NCI-H446 (cell line): ENCODE results near the gene CA12.
"Not testable (repeated sequence)": the region's sequence is repeated elsewhere in the genome, so short reads cannot be mapped to it uniquely, and the experiment has no call there.

ENCODE experiments used
- DNase-seq, 2 experiments: peaks; one replicate each; lab custom pipeline; 2025; lab: John Stamatoyannopoulos, UW

Gene CA12

DNA sequence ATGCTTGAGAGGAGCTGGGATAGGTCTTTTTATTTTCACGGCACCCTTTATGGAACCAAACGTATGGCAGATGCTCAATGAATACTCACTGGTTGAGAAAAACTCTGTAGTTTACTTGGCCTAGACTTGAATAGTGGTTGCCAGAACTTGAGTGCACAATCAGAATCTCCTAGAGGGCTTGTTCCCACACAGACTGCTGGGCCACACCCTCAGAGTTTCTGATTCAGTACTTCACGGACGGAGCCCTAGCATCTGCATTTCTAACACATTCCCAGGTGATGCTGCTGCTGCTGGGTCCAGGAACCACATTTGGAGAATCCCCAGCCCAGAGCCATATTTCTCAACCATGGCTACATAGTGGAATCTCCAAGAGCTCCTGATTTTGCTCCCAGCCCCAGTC, 24.6 kb downstream of the CA12 start:
- DNase-seq: peak; percentile 11 to 65

DNA sequence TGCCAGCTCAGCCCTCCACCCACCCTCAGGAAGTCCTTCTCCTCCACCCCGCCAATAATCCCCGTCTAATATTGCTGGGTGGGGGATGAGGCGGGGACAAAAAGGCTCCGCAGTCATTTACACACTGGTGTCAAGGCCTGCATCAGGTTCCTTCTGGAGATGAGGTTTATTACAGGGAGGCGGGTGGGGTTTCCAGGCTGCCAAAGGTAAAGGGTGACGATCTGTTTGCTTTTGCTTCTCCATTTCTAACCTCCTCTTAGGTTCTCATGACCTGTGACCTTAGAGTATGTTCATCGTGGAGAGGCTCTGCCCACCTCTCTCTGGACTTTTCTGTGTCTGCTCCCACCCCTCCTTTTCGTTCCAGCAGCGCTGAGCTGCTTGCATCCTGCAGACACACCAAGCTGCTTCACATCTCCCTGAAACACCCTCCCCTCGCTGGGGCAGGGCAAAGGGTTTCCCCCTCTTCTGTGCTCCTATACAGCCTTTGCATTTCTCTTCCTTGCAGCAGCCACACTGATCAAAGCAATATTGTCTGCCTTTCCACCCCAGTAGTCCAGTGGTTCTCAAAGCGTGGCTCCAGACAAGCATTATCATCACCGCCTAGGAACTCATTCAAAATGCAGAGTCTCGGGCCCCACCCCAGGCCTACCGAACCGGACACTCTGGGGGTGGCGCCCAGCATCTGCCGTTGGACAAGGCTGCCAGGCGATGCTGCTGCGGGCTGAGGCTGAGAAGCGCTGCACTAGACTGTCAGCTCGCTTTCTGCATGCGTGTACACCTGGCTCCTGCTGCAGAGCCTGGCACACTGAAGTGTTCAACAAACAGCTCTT, 26.6 kb downstream of the CA12 start:
- DNase-seq: no peak

DNA sequence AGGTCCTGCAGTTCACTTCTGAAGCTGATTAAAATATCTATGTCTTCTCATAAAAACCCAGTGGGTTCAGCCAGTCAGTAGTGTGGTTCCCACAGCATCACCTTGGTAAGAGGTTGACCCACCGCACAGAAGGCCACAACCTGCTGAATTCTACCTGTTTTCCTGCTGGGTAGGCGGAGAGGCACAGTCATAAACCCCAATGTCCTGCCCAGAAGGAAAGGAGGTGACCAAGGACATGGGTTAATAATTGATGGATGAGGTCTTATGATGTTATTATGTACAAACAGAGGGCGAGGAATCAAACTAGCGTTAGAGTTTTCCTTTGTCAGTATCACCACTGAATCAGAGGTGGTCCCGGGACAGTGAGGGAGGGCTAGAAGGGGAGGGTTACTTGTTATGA, 27.8 kb downstream of the CA12 start:
- DNase-seq: no peak

DNA sequence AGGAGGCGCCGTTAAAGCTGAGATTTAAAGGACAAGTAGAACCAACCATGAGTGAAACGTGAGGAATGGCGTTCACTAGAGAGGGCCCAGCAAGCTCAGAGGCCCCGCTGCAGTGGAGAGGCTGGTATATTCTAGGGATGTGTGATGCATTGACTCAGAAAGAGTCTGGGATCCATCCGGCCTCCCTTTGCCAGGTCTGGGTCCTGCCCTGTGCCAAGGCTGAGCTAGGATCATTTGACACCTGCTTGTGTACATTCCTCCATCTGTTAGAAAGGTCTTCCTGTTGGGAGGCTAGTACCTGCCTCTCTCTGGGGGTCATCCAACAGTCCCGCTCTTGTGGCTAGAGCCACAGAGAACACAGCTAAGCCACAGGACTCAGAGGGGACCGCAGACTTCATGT, 28.4 kb downstream of the CA12 start:
- DNase-seq: no peak

DNA sequence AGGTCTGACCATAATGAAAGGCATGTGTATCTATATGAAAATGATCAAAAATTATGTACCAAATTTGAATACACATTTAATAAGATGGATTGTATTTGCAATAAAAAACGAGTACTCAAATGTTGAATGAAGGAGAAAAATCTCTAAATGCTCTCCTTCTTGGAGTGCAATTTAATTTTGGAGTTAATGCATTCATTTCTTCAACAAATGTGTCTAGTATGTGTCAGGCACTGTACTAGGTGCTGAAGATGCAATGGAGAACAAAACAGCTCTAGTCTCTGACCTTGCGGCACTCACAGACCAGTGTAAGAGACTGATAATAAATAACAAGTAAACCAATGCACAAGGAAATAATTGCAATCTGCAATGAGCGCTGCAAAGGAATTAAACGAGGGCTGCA, 28.8 kb downstream of the CA12 start:
- no peak for DNase-seq

DNA sequence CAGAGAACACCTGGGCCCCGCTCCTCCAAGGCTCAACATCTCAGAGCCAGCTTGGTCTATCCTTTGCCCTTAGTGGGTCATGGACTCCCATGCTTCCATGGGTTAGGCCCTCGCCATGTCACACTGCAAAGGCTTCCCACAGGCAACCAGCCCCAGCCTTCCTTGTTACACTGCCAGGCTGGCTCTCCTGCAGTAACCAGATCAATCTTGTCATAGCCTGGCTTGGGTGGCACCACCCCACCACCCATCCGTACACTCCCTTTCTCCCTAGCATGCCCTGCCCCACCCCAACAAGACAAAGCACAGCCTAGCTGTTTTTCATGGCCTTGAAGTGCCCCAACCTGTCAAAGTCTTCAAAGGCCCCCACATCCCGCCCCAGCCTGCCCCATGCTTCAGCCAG, 30.5 kb downstream of the CA12 start:
- DNase-seq: no peak

DNA sequence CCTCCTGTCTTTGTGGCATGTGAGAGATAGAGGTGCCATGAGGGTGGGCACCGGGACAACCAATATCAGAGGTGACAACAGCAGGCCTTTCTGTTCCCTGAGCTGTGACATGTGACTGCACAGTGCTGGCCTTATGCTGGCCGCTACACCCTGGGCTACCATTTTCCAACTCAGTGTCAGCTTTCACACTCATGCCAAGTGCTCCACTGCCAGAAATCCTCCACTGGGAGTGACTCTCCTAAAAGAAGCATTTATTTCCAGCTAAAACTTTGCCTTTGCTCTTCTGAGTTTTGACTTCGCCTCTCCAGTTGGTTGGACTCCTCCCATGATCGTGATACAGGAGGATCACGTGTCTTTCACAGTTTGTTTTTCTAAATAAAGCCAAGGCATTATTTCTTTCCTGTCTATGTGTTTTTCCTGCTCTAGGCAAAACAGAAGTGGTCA, 31.4 kb downstream of the CA12 start:
- peak in 1 of 2 experiments; percentile 17 for DNase-seq

DNA sequence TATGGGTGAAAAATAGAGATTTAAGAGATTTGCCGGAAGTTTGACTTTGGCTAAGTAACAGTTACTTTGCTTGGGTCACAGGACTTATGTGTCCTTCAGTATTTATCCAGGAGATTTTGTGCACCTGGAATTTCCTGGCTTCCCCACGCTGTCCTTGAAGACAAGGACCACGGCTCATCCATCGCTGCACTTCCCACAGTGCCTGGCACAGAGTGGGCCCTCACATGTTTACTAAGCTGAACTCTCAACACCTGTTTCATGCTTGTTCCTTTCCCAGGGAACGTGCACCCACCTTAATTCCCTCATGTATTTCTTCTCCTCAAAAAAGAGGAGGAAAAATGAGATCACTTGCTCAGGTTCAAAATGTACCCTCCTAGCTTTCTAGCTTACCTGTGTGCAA, 32.0 kb downstream of the CA12 start:
- no peak for DNase-seq

DNA sequence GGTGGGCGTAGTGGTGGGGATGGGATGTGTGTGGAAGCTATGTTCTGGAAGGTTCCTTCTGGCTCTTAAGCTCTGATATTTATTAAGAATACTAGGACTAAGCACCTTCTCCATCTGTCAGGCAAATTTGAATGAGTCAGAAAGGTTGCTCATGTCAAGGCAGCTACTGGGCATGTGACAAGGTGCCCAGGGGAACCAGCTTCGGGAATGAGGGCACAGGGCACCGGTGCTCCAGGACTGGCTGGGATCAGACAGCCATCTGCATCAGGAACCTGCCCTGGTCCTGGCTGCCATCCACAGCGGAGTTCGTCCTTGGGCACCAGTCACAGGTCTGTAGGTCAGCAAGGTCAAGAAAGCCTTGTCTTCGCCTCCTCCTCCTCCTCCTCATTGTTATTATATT, 32.5 kb downstream of the CA12 start:
- DNase-seq: peak in 1 of 2 experiments; percentile 3

DNA sequence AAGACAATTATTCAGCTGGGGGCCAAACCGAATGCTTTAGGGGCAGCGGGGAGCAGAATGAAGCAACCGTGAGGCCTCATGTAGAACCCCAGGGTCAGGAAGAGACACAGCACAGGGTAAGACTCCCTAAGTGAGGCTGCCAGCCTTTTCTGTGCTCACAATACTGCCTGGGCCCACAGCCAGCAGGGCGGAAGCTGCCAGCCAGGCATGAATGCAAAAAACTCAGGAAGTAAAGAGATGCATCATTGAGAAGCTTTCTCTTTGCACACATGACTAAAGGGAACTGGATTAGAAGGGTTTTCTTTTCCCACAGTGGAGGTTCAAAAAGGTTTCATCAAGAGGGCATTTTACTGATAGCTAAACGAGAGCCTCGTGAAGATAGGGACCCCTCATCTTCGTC, 33.3 kb downstream of the CA12 start:
- DNase-seq: peak; percentile 73 to 88

DNA sequence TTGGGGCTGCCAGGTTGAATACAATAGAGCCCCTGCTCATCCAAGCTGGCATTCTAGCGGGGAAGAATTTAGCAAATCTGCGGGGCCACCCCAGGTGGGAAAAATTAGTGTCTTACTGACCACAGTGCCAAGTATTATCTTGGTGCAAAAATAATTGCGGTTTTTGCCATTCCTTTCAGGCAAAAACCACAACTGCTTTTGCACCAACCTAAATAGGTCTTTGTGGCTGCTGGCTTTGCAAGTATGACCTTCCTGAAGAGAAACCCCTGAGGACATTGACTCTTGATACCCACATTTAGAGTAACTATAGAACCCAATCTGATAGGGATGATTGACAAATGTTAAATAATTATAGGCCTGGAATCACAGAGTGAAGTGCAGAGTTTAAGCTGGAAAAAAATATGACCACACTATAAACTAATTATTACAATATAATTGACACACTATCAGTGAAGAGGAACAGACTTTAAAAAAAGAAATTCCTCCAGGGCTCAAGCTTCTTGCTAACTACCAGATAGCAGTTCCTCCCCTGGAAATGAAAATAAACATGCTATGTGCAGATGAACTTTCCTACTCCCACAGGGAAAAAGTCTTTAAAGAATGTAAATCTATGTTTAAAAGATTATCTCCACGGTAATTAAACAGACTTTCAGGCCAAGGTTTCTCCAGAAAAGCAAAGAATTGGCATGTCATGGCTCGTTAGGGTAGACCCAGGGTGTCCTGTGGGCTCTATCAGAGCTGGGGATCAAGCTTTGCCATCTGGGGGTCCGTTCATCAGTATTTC, 34.4 kb downstream of the CA12 start:
- peak in 1 of 2 experiments; percentile 3 for DNase-seq

DNA sequence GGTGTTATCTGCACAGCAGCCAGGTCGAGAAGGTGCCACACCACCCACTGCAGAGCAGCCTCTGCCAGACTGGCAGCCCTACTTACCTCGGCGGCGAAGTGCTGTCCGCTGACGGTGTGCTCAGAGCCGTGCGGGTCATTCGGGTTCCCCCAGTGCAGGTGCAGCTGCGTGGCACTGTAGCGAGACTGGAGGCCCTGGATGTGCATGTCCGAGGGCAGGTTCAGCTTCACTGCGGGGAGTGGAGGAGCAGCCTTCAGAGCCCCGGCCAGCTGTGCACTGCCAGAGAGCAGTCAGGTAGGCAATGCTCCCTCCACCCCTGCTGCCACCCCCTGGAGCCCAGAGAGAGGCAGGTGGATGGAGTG, 36.3 kb downstream of the CA12 start:
- no peak for DNase-seq

DNA sequence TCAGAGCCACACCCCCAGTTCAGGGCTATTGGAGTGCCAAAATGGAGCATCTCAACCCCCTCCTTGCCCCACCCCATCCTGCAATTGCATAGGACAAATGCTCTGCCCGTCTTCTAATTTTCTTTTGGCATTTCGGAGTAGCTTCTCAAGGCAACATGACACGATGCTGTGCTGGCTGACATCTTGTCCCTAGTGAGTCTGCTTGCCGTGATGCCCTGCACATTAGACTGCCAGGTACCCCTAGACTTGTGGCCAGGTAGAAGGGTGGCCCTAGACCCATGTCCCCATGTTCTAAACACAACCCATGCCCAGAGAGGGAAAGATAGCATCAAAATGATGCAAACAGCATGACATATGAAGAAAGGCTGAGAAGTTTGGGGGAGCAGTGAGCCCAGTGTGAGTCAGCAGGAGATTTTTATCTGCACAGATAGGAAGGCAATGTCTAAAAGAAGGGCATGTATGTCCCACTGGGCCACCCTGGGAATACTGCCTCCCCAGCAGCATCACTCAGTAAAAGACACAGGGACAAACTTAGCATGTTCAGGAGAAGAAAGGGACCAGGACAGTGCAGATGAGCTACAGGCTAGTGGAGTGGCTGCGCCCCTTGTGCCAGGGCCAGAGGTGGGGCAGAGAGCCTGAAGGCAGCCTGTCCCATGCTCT, 36.8 kb downstream of the CA12 start:
- DNase-seq: no peak

DNA sequence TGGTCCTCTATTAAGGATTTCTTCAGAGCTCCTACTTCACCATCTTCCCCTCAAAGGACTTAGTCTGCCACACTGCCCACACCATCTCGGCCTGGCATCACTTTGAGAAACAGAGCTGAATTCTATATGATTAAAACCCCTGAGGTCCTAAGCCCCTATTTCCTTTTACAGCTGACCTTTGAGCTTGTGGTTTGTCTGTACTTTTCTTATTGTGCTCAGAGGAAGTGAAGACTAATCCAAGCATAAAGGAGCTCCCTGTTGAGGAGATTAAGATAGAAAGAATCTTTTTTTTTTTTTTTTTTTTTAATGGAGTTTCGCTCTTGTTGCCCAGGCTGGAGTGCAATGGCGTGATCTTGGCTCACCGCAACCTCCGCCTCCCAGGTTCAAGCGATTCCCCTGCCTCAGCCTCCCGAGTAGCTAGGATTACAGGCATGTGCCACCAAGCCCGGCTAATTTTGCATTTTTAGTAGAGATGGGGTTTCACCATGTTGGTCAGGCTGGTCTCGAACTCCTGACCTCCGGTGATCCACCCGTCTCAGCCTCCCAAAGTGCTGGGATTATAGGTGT, 38.6 kb downstream of the CA12 start:
- DNase-seq: not testable (repeated sequence)

DNA sequence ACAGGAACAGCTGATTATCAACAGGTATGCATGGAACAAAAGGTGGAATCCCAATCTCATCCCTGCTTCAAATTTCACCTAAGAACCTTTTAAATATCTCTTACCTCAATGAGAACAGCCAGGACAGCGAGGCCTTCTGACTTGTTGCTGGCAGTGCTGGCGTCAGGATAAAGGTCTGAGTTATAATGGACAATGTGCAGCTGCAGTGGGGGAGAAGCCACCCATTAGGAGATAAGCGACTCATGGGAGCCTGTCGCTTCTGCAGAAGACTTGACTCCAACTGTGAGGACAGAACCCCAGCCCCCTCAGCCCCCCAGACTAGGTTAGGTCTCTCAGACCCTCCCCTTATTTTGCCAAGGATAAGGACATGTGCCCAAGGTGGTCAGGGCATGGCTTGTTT, 39.7 kb downstream of the CA12 start:
- DNase-seq: no peak

DNA sequence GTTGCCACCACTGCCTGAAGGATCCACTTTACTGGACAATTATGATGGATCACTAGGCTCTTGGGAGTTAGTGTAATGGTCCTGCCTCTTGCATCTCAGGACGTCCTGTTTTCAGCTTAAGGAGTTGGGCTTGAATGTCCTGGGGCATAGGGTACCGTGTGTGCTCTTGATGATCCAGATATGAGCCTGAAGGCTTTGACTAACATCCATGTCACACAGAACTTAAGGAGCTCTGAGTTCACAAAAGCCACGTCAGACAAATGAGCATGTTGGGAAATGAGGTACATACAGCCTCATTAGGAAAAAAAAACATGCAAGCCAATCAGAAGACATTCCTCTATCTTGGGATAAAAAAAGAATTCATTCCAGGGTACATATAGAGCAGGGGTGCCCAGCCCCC, 40.8 kb downstream of the CA12 start:
- no peak for DNase-seq

DNA sequence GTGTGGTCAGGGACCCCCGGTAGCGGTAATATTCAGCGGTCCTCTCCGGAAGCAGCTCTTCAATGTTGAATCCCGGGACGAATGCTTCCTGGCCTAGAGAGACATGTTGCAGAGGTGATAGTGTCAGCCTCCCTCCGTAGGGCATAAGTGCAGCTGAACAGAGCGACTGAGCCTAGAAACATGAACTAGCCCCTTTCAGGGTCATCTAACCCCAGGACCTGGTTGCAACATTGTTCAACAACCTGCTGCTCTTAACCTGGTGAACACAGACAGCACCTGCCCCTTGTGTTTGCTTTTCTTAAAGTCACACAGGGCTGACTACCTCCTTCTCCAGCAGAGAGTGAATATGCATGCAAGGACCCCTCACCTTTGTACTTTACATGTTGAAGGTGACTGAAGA, 41.3 kb downstream of the CA12 start:
- DNase-seq: no peak

DNA sequence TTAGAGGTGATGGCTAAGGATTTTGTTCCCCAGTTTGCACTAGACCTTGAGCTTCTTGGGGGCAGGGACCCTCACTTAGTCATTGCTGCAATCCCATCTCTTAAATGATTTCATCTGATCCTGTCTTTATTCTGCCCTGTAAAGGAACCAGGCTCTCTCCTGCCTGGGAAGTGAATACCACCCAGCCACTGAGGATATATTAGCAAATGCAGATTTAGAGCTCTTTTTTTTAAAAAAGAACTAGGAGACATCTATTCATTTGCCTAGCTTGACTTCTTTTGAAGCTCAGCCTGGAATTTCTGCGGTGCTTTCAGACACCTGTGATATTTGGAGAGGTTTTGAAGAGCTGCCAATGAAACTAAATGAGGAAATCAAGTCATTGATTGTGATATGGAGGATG, 41.8 kb downstream of the CA12 start:
- no peak for DNase-seq

DNA sequence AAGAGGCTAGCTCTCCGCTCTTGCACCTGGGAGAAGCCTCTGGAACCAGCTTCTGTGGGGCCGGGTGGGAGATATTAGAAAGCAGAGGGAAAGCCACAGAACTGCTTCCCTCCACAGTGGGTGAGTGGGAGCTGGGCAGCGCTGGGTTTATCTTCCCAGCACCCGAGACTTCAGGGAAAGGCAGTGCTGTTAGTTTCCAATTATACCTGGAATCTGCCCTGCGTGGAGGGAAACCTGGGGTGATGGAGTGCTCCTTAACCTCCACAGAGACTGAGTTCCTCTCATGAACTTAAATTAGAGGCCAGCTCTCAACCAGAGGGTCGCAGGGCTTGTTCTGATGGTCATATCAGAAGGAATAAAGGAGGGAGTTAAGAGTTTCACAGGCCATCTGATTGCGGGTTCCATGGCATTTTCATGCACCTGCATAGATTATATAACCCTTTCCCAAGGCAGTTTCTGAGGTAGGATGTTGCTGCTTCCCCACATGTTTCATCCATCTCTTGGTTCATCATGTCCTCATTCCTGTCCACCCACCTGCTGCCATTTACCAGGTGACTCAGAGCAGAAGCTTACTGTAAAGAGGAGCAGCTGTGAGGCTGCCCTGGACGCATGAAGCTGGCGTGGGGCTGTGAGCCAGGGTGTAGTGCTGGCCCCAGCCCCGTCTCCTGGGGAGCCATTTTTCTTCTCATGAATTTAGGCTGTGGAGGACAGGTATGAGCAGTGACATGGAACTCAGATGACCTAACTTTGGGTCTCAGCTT, 42.5 kb downstream of the CA12 start:
- no peak for DNase-seq

DNA sequence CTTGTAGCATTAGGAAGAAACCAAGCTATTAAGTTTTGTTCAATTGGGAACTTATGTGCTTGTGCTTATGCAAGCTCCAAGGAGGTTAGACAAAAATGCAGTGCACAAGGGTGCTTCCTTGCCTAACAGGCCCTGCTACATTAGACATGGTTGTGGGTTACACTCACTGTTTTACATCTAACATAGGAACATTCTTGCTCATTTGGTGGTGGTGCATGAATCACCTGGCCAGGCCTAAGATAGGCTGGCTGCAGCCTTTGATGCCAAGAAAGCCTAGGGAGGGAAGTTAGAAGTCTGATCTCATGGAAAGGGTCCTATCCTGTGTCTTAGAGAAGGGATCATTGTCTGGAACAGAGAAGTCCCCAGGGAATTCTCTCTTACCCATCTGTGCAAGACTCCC, 43.5 kb downstream of the CA12 start:
- DNase-seq: peak in 1 of 2 experiments; percentile 9

DNA sequence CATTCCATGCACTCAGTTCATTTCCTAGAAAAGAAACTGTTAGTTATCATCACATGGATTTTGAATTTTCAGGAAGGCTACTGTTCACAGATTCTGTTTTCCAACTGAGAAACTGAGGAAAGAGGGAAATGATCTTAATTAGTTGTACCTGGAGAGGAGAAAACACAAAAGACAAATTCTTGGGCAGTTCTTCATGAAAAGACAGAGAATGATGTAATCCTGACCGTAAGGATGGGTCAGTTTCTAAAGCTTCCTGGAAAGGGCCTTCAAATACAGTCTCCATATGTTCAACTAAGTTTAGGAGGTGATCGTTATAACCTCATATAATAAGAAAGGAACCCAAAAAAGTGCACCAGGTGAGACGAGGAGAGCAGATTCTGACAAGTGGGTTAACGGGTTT, 44.6 kb downstream of the CA12 start:
- DNase-seq: no peak
